Type B pancreatic cell (in vitro differentiated cells): ENCODE results near the gene MAP7. TPM values are rescaled to one million over a fixed set of nuclear protein-coding genes. Genes with fewer than 3 reads are reported as not detected.

Experiments
- DNase-seq: peaks from one replicate; pipeline ENCODE4 v3.0.0; 2021; ENCODE audit warnings: mixed read lengths; ENCODE audit not compliant: unreplicated experiment; ENCODE audit errors: extremely low spot score
- H3K27ac Mint-ChIP-seq: 2 replicates; pipeline ENCODE4 v1.8.0; 2021; ENCODE audit warnings: mild to moderate bottlenecking, mixed read lengths
- H3K27me3 Mint-ChIP-seq: 2 replicates; pipeline ENCODE4 v1.8.0; 2021; ENCODE audit warnings: mixed read lengths
- H3K36me3 Mint-ChIP-seq: 2 replicates; pipeline ENCODE4 v1.8.0; 2021; ENCODE audit warnings: mixed read lengths
- H3K4me1 Mint-ChIP-seq: one replicate; pipeline ENCODE4 v1.8.0; 2021; ENCODE audit warnings: mixed read lengths; ENCODE audit not compliant: unreplicated experiment
- H3K4me3 Mint-ChIP-seq: 2 replicates; pipeline ENCODE4 v1.8.0; 2021; ENCODE audit warnings: mild to moderate bottlenecking, mixed read lengths
- H3K9me3 Mint-ChIP-seq: 2 replicates; pipeline ENCODE4 v1.8.0; 2021; ENCODE audit warnings: mixed read lengths
- total RNA-seq: library from RNA; stranded (reverse); gene quantifications from 2 replicates; pipeline ENCODE4 v1.2.1, GENCODE V29; 2021; ENCODE audit warnings: low replicate concordance
- TF ChIP-seq, protein P1 (sequence below): fragments of 200-600 bp; sonication (generic); conservative IDR thresholded peaks from 2 replicates; pipeline ENCODE4 v1.5.0; 2021; ENCODE audit warnings: antibody characterized with exemption, mild to moderate bottlenecking

MAP7 gene
- total RNA-seq, 1 donor from 2014 or later = 17.8 TPM

DNA sequence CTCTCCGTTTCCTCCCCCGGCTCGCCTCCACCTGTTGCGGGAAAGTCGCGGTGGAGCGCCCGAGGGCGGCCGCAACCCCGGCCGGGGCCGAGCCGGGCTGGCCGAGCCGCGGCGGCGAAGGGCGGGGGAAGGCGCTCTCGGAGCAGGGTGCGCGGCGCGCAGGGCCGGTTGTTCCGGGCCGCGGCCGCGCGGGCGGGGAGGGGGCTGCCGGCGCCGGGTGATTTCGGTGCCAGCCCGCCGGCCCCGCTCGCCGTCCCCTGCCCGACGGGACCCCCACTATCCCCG, 235 bp downstream of the MAP7 start:
- Mint-ChIP-seq H3K4me3 (peak overlapping the region; percentile 75), H3K9me3 (no peaks in the 10 kb centered on the region), H3K4me1 (peaks cover 17% of the 10 kb centered on the region), H3K27ac (no peak overlapping the region), H3K36me3 (no peaks in the 10 kb centered on the region), H3K27me3 (peaks cover 41% of the 10 kb centered on the region)
- DNase-seq = no peak
- TF ChIP-seq, protein P1, sequence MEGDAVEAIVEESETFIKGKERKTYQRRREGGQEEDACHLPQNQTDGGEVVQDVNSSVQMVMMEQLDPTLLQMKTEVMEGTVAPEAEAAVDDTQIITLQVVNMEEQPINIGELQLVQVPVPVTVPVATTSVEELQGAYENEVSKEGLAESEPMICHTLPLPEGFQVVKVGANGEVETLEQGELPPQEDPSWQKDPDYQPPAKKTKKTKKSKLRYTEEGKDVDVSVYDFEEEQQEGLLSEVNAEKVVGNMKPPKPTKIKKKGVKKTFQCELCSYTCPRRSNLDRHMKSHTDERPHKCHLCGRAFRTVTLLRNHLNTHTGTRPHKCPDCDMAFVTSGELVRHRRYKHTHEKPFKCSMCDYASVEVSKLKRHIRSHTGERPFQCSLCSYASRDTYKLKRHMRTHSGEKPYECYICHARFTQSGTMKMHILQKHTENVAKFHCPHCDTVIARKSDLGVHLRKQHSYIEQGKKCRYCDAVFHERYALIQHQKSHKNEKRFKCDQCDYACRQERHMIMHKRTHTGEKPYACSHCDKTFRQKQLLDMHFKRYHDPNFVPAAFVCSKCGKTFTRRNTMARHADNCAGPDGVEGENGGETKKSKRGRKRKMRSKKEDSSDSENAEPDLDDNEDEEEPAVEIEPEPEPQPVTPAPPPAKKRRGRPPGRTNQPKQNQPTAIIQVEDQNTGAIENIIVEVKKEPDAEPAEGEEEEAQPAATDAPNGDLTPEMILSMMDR = no peak

DNA sequence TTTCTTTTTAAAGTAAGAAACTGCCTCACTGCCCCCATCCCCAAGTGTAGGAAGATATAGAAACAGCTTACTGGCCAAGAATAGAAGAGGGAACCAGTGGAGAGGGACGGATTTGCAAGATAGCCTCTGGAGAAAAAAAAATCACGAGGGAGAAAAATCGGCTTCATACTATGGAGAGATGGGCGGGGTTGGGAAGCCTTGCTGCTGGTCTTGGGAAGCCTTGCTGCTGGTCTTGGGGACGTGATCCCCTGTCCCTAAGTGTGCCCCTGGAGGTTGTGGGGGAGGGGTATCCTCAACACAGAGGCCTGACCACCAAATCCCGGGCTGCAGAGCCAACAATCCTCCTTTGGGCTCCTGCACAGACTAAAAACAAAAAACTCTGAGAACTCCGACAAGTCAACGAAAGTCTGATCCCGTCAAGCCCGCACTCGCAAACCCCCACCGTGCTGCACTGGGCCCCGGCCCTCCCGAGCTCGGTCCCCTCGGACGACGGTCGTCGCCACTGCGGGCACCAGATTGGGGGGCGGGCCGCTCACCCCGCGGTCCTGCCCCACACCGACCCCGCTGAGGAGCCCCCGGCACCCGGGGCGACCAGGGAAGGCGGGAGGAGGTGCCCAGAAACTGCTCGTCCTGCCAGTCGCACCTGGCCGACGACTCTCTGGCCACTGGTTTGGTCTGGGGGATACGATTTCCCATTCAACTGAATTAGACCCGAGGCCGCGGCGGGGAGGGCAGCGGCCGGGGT, 750 bp downstream of the MAP7 start:
- peaks cover 17% of the 10 kb centered on the region for H3K4me1 Mint-ChIP-seq
- peaks cover 41% of the 10 kb centered on the region for H3K27me3 Mint-ChIP-seq
- peak overlapping the region; percentile 77 for H3K27ac Mint-ChIP-seq
- H3K36me3 Mint-ChIP-seq = peaks cover 2% of the 10 kb centered on the region
- TF ChIP-seq, protein P1 = no peak
- H3K4me3 Mint-ChIP-seq = peak overlapping the region; percentile 89
- no peak for DNase-seq
- no peaks in the 10 kb centered on the region for H3K9me3 Mint-ChIP-seq

DNA sequence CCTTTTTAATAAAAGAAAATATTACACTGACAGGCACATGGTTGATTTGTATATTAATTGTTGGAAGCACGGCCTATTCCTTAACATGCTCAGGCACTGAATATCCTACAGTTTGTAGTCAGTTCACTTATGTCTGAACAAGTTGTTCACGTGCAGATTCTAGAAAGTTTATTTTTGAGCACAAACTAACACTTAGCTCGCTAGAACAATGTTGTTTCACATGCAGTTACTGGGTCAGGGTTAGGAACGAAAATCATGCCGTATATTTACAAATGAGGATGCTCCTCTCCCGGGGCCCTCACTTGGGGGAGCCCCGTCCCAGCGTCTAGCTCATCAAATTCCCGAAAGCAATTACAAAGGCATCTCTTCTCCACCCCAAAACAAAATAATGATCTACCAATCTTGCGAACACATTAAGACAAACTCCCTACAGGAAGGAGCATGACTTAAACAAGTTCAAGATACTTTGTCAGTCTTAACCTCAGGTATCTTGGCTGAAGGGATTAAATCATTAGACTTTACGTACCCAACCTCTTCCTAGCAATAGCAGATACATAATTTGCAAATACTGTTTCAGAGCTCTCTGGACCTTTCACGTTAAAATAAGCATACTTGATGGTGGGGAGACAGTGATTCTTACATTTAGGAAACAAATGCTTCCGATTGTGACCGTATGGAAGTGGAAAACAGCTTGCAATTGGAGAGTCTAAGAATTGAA, 1.5 kb downstream of the MAP7 start:
- H3K4me3 Mint-ChIP-seq = peak overlapping the region; percentile 89
- TF ChIP-seq, protein P1 = no peak
- H3K27me3 Mint-ChIP-seq = peaks cover 41% of the 10 kb centered on the region
- H3K4me1 Mint-ChIP-seq = peaks cover 17% of the 10 kb centered on the region
- peaks cover 4% of the 10 kb centered on the region for H3K36me3 Mint-ChIP-seq
- peak overlapping the region; percentile 77 for H3K27ac Mint-ChIP-seq
- DNase-seq = no peak
- no peaks in the 10 kb centered on the region for H3K9me3 Mint-ChIP-seq

DNA sequence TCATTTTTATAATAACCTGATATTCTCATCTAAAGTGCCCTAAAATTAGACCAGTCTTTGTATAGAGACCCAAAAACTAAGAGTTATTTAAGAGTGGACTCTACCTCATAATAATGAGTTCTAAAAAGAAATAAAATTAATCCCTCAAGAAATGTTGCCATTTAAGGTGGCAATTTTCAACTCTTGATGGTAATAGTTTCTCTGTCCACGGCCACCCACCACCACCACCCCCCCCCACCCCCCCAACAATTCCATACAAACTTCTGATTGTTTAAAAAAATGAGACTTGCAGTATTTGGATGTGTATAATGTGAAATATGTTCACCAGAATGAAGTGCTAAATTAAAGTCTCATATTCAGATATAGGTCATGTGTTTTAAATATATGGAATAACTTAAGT, 2.4 kb downstream of the MAP7 start:
- H3K9me3 Mint-ChIP-seq = no peaks in the 10 kb centered on the region
- no peak for DNase-seq
- peaks cover 17% of the 10 kb centered on the region for H3K4me1 Mint-ChIP-seq
- peaks cover 4% of the 10 kb centered on the region for H3K36me3 Mint-ChIP-seq
- H3K27me3 Mint-ChIP-seq = peaks cover 34% of the 10 kb centered on the region
- H3K4me3 Mint-ChIP-seq = no peak overlapping the region
- H3K27ac Mint-ChIP-seq = no peak overlapping the region
- TF ChIP-seq, protein P1 = no peak

DNA sequence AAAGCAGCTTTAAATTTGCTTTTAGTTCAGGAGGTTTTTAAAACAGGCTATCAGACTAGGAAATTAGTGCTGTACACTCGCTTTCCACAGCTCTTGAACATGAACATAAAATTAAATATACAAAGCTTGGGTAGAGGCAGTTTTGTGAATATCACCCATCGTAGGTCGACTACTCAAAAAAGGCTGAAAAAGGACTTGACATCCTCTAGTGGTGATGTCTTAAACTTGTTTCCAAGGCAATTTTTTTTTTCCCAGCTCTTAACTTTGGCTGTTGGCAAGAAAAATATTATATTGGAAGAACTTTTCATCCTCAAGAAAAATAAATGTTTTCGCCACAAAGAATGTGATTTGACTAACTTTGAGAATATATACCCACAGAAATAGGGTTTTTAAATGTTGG, 2.9 kb downstream of the MAP7 start:
- no peaks in the 10 kb centered on the region for H3K9me3 Mint-ChIP-seq
- TF ChIP-seq, protein P1 = peak; percentile 73
- H3K4me1 Mint-ChIP-seq = peaks cover 17% of the 10 kb centered on the region
- H3K36me3 Mint-ChIP-seq = peaks cover 4% of the 10 kb centered on the region
- no peak overlapping the region for H3K27ac Mint-ChIP-seq
- H3K4me3 Mint-ChIP-seq = peak overlapping the region; percentile 15
- H3K27me3 Mint-ChIP-seq = peaks cover 28% of the 10 kb centered on the region
- no peak for DNase-seq
